PC-3 (cell line): ENCODE results near the gene CIDEB.

Source experiments
- EZH2 ChIP-seq: fragments of 300-600 bp; sonication (generic); IDR thresholded peaks from one replicate; pipeline ENCODE4 v1.6.1; 2017; ENCODE audit warnings: antibody characterized with exemption, mild to moderate bottlenecking, low read length; ENCODE audit not compliant: unreplicated experiment
- EZH2phosphoT487 ChIP-seq: fragments of 300-600 bp; sonication (generic); IDR thresholded peaks from 2 replicates; pipeline ENCODE4 v1.6.1; 2018; ENCODE audit warnings: mild to moderate bottlenecking, antibody characterized with exemption, low read length, borderline replicate concordance
- TF ChIP-seq, protein P1 (sequence below): fragments of 300-600 bp; sonication (generic); conservative IDR thresholded peaks from 2 replicates; pipeline ENCODE4 v1.5.1; 2017; ENCODE audit warnings: antibody characterized with exemption, low read depth, mild to moderate bottlenecking, low read length

DNA sequence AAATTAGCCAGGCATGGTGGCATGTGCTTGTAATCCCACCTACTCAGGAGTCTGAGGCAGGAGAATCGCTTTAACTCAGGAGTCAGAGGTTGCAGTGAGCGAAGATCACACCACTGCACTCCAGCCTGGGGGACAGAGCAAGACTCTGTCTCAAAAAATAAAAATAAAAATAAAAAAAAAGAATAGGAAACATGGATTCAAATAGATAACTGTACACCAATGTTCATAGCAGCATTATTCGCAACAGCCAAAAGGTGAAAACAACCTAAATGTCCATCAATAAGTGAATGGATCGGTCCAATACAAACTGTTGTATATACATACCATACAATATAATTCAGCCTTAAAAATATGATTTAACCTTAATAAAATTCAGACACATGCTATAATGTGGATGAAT, 35.1 kb upstream of the CIDEB start:
- TF ChIP-seq, protein P1, sequence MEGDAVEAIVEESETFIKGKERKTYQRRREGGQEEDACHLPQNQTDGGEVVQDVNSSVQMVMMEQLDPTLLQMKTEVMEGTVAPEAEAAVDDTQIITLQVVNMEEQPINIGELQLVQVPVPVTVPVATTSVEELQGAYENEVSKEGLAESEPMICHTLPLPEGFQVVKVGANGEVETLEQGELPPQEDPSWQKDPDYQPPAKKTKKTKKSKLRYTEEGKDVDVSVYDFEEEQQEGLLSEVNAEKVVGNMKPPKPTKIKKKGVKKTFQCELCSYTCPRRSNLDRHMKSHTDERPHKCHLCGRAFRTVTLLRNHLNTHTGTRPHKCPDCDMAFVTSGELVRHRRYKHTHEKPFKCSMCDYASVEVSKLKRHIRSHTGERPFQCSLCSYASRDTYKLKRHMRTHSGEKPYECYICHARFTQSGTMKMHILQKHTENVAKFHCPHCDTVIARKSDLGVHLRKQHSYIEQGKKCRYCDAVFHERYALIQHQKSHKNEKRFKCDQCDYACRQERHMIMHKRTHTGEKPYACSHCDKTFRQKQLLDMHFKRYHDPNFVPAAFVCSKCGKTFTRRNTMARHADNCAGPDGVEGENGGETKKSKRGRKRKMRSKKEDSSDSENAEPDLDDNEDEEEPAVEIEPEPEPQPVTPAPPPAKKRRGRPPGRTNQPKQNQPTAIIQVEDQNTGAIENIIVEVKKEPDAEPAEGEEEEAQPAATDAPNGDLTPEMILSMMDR, result no peak
- TF ChIP-seq EZH2 (no peak), EZH2phosphoT487 (no peak)
